ENCODE measurements around the gene LPP.

DNA sequence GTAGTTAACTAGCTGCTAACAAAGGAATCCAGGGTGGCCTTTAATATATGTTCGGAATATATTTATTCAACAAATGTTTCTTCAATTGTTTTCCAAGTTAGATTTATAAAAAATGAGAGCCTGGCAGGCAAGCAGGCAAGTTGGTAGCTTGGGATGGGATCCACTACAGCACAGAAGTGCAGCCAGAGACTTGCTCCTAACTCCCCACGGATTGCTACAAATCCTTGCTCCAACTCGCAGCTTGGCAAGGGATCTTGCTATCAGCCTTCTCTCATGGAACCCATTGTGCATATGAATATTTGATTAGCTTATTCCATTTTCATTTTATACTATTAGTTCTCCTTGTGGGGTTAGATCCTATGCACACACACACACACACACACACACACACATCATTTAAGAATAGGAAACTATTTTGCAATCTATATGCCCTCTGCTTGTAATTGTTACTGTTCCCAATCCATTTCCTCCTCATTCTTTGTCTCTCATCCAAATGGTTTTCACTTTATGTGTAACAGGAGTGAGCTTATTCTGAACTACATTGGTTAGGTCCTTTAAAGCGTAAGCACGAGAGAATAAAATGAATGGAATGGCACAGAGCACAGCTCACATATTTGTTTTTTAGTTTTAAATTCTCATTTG lies 505.6 kb downstream of the LPP start:
- TF ChIP-seq POLR2A (IDR thresholded peaks at IDR 0.05), result no peak
- TF ChIP-seq, protein P1, sequence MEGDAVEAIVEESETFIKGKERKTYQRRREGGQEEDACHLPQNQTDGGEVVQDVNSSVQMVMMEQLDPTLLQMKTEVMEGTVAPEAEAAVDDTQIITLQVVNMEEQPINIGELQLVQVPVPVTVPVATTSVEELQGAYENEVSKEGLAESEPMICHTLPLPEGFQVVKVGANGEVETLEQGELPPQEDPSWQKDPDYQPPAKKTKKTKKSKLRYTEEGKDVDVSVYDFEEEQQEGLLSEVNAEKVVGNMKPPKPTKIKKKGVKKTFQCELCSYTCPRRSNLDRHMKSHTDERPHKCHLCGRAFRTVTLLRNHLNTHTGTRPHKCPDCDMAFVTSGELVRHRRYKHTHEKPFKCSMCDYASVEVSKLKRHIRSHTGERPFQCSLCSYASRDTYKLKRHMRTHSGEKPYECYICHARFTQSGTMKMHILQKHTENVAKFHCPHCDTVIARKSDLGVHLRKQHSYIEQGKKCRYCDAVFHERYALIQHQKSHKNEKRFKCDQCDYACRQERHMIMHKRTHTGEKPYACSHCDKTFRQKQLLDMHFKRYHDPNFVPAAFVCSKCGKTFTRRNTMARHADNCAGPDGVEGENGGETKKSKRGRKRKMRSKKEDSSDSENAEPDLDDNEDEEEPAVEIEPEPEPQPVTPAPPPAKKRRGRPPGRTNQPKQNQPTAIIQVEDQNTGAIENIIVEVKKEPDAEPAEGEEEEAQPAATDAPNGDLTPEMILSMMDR (IDR thresholded peaks at IDR 0.05), result no peak
